Tibial artery (tissue), 4 donors: ENCODE data around the gene OBSL1.

ENCODE experiments used
- DNase-seq, 2 donors: peaks; one replicate each; pipeline ENCODE4 v3.0.0-alpha.2; 2019
- H3K27ac ChIP-seq, 2 donors: fragments of 200-600 bp; sonication (generic) in 1 of 2; 1 replicate in 1 of 2; 2 replicates in 1 of 2; pipeline ENCODE4 v1.5.1; 2018 to 2019; ENCODE audit warnings: mild to moderate bottlenecking in 1 of 2
- H3K27me3 ChIP-seq, 2 donors: fragments of 200-600 bp; sonication (generic) in 1 of 2; one replicate each; pipeline versions ENCODE4 v1.5.1 to v1.6.0; 2016 to 2019
- H3K36me3 ChIP-seq, 3 donors: fragments of 200-600 bp; sonication (generic) in 2 of 3; one replicate each; pipeline ENCODE4 v1.5.1; 2016 to 2019; ENCODE audit warnings: mild to moderate bottlenecking in 2 of 3
- H3K4me1 ChIP-seq, 4 donors: fragments of 200-600 bp; sonication (generic) in 2 of 4; 1 replicate in 3 of 4; 2 replicates in 1 of 4; pipeline ENCODE4 v1.5.1; 2016 to 2019
- H3K4me3 ChIP-seq, 2 donors: fragments of 200-600 bp; sonication (generic) in 1 of 2; 1 replicate in 1 of 2; 2 replicates in 1 of 2; pipeline ENCODE4 v1.5.1; 2018 to 2019; ENCODE audit warnings: mild to moderate bottlenecking in 2 of 2
- H3K9me3 ChIP-seq, 3 donors: fragments of 200-600 bp; sonication (generic) in 1 of 3; one replicate each; pipeline ENCODE4 v1.5.1; 2016 to 2019
- intact Hi-C: fragments of 100-400 bp; cut with DNase I; formaldehyde crosslinking; loops from one replicate; pipeline ENCODE4 v1.15.0; 2023; ENCODE audit warnings: low total_unique reads
- TF ChIP-seq, protein P1 (sequence below), 2 experiments: fragments of 200-600 bp in 1 of 2; fragments of 450-650 bp in 1 of 2; IDR thresholded peaks; one replicate each; pipeline ENCODE4 v1.5.1; 2017 to 2019; ENCODE audit warnings: antibody characterized with exemption in 2 of 2, mild to moderate bottlenecking in 1 of 2, moderate library complexity in 1 of 2

OBSL1 gene

DNA sequence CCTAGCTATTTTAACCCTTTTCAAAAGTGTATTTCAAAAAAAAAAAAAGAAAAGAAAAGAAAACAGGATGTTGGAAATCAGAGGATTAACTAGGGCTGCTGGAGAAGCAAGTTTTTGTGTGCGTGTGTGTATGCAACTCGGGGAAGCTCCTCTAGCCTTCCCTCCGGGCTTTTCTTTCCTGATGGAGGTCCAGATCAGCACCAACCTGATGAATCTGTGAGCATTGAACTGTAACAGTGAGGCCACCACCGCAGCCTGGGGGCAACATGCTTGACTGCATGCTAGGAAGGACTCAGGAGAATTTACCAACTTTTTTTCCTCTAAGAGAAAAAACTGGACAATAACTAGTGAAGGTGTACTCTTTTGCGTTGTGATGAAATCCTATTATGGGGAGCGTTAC is 2.3 kb downstream of the OBSL1 start:
- Histone ChIP-seq H3K27me3 (no peaks in the 10 kb centered on the region), H3K4me1 (peaks cover 0 to 22% (median 8%) of the 10 kb centered on the region in 4 donors), H3K36me3 (peaks cover 2 to 42% (median 5%) of the 10 kb centered on the region in 3 donors), H3K9me3 (no peaks in the 10 kb centered on the region), H3K27ac (no peak overlapping the region), H3K4me3 (no peak overlapping the region)
- intact Hi-C loops: no loop called here
- no peak for DNase-seq
- TF ChIP-seq, protein P1, sequence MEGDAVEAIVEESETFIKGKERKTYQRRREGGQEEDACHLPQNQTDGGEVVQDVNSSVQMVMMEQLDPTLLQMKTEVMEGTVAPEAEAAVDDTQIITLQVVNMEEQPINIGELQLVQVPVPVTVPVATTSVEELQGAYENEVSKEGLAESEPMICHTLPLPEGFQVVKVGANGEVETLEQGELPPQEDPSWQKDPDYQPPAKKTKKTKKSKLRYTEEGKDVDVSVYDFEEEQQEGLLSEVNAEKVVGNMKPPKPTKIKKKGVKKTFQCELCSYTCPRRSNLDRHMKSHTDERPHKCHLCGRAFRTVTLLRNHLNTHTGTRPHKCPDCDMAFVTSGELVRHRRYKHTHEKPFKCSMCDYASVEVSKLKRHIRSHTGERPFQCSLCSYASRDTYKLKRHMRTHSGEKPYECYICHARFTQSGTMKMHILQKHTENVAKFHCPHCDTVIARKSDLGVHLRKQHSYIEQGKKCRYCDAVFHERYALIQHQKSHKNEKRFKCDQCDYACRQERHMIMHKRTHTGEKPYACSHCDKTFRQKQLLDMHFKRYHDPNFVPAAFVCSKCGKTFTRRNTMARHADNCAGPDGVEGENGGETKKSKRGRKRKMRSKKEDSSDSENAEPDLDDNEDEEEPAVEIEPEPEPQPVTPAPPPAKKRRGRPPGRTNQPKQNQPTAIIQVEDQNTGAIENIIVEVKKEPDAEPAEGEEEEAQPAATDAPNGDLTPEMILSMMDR (IDR thresholded peaks at IDR 0.05): no peak

DNA sequence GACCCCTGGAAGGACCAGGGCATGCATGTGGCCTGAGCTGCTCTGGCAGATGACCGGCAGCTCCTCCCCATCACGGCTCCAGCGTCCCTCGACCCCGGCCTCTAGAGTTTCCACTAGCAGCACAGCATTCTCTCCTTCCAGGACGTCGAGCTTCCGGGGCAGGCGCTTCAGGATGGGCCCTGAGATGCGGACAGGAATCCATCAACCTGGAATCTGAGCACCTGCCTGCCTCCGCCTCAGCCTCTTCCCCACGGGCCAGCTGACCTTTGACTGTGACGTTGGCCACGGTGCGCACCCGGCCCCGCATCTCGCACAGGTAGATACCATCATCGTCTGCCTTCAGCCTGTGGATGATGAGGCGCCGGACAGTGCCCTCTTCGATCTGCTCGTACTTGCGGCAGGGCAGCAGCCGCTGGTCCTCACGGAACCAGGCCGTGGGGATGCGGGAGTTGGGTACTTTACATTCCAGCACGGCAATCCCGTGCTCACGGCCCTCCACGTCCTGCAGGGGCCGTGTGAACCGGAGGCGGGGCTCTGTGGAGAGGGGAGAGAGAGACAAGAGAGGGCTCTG is 3.5 kb downstream of the OBSL1 start:
- Histone ChIP-seq H3K27ac (no peak overlapping the region), H3K4me1 (peaks cover 0 to 22% (median 8%) of the 10 kb centered on the region in 4 donors), H3K9me3 (no peaks in the 10 kb centered on the region), H3K27me3 (no peaks in the 10 kb centered on the region), H3K36me3 (peaks cover 5 to 53% (median 13%) of the 10 kb centered on the region in 3 donors), H3K4me3 (no peak overlapping the region)
- no peak for DNase-seq
- intact Hi-C loops: no loop called here
- TF ChIP-seq, protein P1 (IDR thresholded peaks at IDR 0.05): no peak

DNA sequence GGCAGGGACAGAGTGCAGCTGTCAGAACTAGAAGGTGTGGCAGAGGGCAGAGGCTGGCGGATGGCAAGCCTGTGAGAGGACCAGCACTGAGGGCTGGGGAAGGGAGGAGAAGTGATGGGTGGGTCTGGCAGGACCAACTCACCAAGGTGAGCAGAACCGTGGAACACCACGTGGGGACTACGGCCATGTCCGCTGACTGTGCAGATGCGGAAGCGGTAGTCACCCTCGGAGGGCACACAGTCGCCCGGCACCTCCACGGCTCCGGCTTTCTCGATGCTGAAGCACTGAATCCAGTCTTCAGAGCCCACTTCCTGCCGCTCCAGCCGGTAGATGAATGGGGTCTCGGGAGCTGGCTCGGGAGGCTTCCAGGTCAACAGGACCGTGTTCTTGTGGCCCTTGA is 4.2 kb downstream of the OBSL1 start:
- Histone ChIP-seq H3K27ac (no peak overlapping the region), H3K27me3 (no peaks in the 10 kb centered on the region), H3K4me1 (peaks cover 0 to 21% (median 8%) of the 10 kb centered on the region in 4 donors), H3K4me3 (no peak overlapping the region), H3K36me3 (peaks cover 5 to 61% (median 20%) of the 10 kb centered on the region in 3 donors), H3K9me3 (no peaks in the 10 kb centered on the region)
- TF ChIP-seq, protein P1 (IDR thresholded peaks at IDR 0.05): no peak
- no peak for DNase-seq
- intact Hi-C loops: no loop called here

DNA sequence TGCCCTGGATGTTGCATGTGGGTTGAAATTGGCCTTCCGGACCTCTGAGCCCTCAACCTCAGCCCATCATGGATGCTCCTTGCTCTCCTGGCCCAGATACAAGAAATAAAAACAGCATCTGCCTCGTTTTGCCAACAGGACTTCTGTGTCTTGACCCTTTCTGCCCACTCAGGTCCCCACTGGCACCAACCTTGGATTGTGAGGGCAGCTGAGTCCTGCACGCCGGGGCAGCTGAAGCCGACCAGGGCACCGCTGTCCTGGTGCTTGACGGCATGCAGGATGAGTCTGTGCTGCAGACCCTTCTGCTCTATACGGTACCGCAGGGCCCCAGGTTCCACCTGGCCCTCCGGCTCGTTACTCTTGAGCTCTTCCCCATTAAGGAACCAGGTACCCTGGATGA is 4.7 kb downstream of the OBSL1 start:
- Histone ChIP-seq H3K27ac (no peak overlapping the region), H3K9me3 (no peaks in the 10 kb centered on the region), H3K4me3 (no peak overlapping the region), H3K36me3 (peaks cover 5 to 66% (median 25%) of the 10 kb centered on the region in 3 donors), H3K4me1 (peaks cover 0 to 16% (median 8%) of the 10 kb centered on the region in 4 donors), H3K27me3 (no peaks in the 10 kb centered on the region)
- no peak for DNase-seq
- intact Hi-C loops: no loop called here
- TF ChIP-seq, protein P1 (IDR thresholded peaks at IDR 0.05): no peak

DNA sequence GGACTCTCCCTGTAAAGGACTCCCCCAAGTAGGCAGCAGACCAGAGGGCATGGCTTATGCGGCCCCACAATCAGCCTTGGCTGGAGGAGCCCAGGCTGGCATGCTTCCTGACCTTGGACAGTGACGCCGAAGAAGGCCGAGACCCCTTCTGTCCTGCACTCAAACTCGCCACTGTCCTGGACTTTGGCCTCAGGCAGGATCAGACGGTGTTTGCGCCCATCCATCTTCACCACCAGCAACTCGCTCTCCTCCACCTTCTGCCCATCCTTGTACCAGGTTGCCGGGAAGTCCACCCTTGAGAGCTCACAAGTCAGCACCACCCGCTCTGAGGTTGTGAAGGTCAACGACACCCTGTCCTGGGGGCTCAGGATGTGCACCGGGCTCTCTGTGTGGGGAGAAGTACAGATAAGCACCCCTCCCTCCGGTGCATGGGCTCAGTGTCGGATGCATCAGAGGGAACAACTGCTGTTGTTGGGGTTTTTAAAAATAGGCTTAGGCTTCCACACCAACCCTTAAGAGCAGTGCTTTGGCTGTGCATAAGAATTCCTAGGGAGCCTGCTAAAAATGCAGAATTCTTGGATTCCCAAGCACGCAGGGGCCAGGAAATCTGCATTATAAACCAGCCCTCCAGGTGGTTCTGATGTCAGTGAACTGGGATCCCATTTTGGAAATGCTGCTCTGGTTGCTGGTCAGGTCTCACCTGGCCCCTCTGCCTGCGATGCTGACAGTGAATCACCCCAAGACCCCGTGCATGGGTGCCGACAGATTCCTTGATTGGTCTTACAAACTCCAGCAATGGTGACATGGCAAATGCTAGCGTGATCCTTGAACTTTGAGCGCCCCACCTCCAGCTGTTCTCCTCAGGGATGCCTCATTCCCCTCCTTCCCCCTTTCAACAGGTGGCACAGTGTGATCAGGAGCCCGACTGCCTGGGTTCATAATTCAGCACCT is 5.9 kb downstream of the OBSL1 start:
- TF ChIP-seq, protein P1 (IDR thresholded peaks at IDR 0.05): no peak
- intact Hi-C loops: no loop called here

More for the DNA sequence above, 5.9 kb downstream of the OBSL1 start:
- no peak overlapping the region for H3K4me3 ChIP-seq
- H3K9me3 ChIP-seq: no peaks in the 10 kb centered on the region
- H3K36me3 ChIP-seq: peaks cover 5 to 73% (median 27%) of the 10 kb centered on the region in 3 donors
- H3K27ac ChIP-seq: no peak overlapping the region
- peaks cover 0 to 13% (median 7%) of the 10 kb centered on the region in 4 donors for H3K4me1 ChIP-seq
- no peak for DNase-seq
- H3K27me3 ChIP-seq: no peaks in the 10 kb centered on the region
